CD4-positive, alpha-beta T cell (primary cell): Measurements from ENCODE around the gene SV2C. TPM values are rescaled to one million over a fixed set of nuclear protein-coding genes. Genes with fewer than 3 reads are reported as not detected.
"Not testable (repeated sequence)": the region's sequence is repeated elsewhere in the genome, so short reads cannot be mapped to it uniquely, and the experiment has no call there.

Experiments used
- ATAC-seq: fragments of 200-7000 bp; cut with Tn5 transposase; one replicate; pipeline ENCODE4 v1.10.0; 2022; ENCODE audit warnings: mild to moderate bottlenecking; ENCODE audit not compliant: poor library complexity
- CTCF ChIA-PET: fragments of 350-600 bp; sonication (Branson Sonifier 250); formaldehyde crosslinking; loops from one replicate; lab custom pipeline; 2021; ENCODE audit warnings: antibody characterized with exemption, inconsistent platforms; lab: Charles Lee
- POLR2A ChIA-PET: fragments of 350-600 bp; sonication (Branson Sonifier 250); formaldehyde crosslinking; loops from one replicate; lab custom pipeline; 2021; ENCODE audit warnings: antibody characterized with exemption, inconsistent platforms; lab: Charles Lee
- DNase-seq, 14 experiments: peaks; one replicate each; pipeline ENCODE4 v3.0.0-alpha.2; 2013 to 2020; ENCODE audit warnings: mixed read lengths in 2 of 14
- H3K27ac ChIP-seq, 2 donors: one replicate each; pipeline versions ENCODE4 v1.5.1 to v1.7.0; 2013; ENCODE audit warnings: low read length in 2 of 2, low read depth in 1 of 2, mild to moderate bottlenecking in 1 of 2
- H3K27me3 ChIP-seq, 2 experiments: 1 replicate in 1 of 2; 2 replicates in 1 of 2; pipeline versions ENCODE4 v1.6.1 to v1.7.0; 2013; ENCODE audit warnings: low read length in 2 of 2, control low read depth in 1 of 2, mild to moderate bottlenecking in 1 of 2, moderate library complexity in 1 of 2; ENCODE audit not compliant: insufficient read depth in 2 of 2, control insufficient read depth in 1 of 2
- H3K36me3 ChIP-seq: one replicate; pipeline ENCODE4 v1.6.1; 2013; ENCODE audit warnings: low read length, control low read depth; ENCODE audit not compliant: insufficient read depth
- H3K4me1 ChIP-seq: one replicate; pipeline ENCODE4 v1.6.1; 2013; ENCODE audit warnings: low read length, control low read depth; ENCODE audit not compliant: insufficient read depth
- H3K4me3 ChIP-seq: one replicate; pipeline ENCODE4 v1.5.1; 2013; ENCODE audit warnings: mild to moderate bottlenecking, low read length, moderate library complexity
- H3K9me3 ChIP-seq, 2 experiments: 1 replicate in 1 of 2; 2 replicates in 1 of 2; pipeline versions ENCODE4 v1.6.1 to v1.7.0; 2013; ENCODE audit warnings: low read length in 2 of 2, mild to moderate bottlenecking in 2 of 2, control low read depth in 1 of 2, moderate library complexity in 1 of 2; ENCODE audit not compliant: control insufficient read depth in 1 of 2, insufficient read depth in 1 of 2
- H3K27ac Mint-ChIP-seq: one replicate; pipeline ENCODE4 v1.8.0; 2020; ENCODE audit warnings: mixed read lengths
- H3K27me3 Mint-ChIP-seq: one replicate; pipeline ENCODE4 v1.8.0; 2021; ENCODE audit warnings: mixed read lengths
- H3K36me3 Mint-ChIP-seq: one replicate; pipeline ENCODE4 v1.8.0; 2021; ENCODE audit warnings: low read depth, mixed read lengths
- H3K4me1 Mint-ChIP-seq: one replicate; pipeline ENCODE4 v1.8.0; 2021; ENCODE audit warnings: low read depth, mixed read lengths
- H3K4me3 Mint-ChIP-seq: one replicate; pipeline ENCODE4 v1.8.0; 2020; ENCODE audit warnings: mild to moderate bottlenecking, mixed read lengths
- H3K9me3 Mint-ChIP-seq: one replicate; pipeline ENCODE4 v1.8.0; 2020; ENCODE audit warnings: mixed read lengths
- intact Hi-C, 2 experiments: fragments of 100-400 bp; cut with DNase I in 1 of 2; cut with micrococcal nuclease in 1 of 2; formaldehyde crosslinking; loops; one replicate each; pipeline versions ENCODE4 v1.15.1 to v1.9.0; 2023 to 2025; cut with DNase I, micrococcal nuclease
- total RNA-seq, 174 experiments: library from RNA in 2 of 174; stranded (reverse) in 2 of 174; gene quantifications; one replicate each; pipeline ENCODE4 v1.2.3 and lab custom pipeline; 2021 to 2026
- TF ChIP-seq, protein P1 (sequence below): fragments of 200-600 bp; IDR thresholded peaks from one replicate; pipeline ENCODE4 v1.8.0; 2022; ENCODE audit warnings: antibody characterized with exemption, mild to moderate bottlenecking

The SV2C gene
- total RNA-seq, 2 experiments from 2014 or later, result 0.03 to 0.08 TPM

- Mint-ChIP-seq H3K27ac (no peak overlapping the region), H3K4me1 (no peaks in the 10 kb centered on the region), H3K27me3 (no peaks in the 10 kb centered on the region), H3K4me3 (no peak overlapping the region), H3K36me3 (no peaks in the 10 kb centered on the region), H3K9me3 (no peaks in the 10 kb centered on the region)
- Histone ChIP-seq H3K27me3 (no peaks in the 10 kb centered on the region), H3K9me3 (no peaks in the 10 kb centered on the region), H3K4me3 (no peak overlapping the region), H3K4me1 (no peaks in the 10 kb centered on the region), H3K36me3 (no peaks in the 10 kb centered on the region), H3K27ac (no peak overlapping the region)
- POLR2A ChIA-PET, result interaction anchor here (1.5 kb wide), 1 partner anchor 71 kb away, joined by 4 read pairs; no protein-coding TSS in a partner anchor
- intact Hi-C loops, result no loop called here
- ATAC-seq (no peak), DNase-seq (no peak)
- CTCF ChIA-PET, result interaction anchor here (0.5 kb wide), 1 partner anchor 157 kb away, joined by 3 read pairs; no protein-coding TSS in a partner anchor
- TF ChIP-seq, protein P1, sequence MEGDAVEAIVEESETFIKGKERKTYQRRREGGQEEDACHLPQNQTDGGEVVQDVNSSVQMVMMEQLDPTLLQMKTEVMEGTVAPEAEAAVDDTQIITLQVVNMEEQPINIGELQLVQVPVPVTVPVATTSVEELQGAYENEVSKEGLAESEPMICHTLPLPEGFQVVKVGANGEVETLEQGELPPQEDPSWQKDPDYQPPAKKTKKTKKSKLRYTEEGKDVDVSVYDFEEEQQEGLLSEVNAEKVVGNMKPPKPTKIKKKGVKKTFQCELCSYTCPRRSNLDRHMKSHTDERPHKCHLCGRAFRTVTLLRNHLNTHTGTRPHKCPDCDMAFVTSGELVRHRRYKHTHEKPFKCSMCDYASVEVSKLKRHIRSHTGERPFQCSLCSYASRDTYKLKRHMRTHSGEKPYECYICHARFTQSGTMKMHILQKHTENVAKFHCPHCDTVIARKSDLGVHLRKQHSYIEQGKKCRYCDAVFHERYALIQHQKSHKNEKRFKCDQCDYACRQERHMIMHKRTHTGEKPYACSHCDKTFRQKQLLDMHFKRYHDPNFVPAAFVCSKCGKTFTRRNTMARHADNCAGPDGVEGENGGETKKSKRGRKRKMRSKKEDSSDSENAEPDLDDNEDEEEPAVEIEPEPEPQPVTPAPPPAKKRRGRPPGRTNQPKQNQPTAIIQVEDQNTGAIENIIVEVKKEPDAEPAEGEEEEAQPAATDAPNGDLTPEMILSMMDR, result no peak
Observed at GRCh38 chr5:76312783-76313182, 229.6 kb downstream of the SV2C start.

- no peak overlapping the region for H3K27ac ChIP-seq
- ATAC-seq (no peak), DNase-seq (no peak)
- Mint-ChIP-seq H3K9me3 (no peaks in the 10 kb centered on the region), H3K4me1 (no peaks in the 10 kb centered on the region), H3K27ac (no peak overlapping the region), H3K36me3 (no peaks in the 10 kb centered on the region), H3K4me3 (no peak overlapping the region), H3K27me3 (no peaks in the 10 kb centered on the region)
- POLR2A ChIA-PET, result no interaction called here
- H3K27me3 ChIP-seq, result no peaks in the 10 kb centered on the region
- CTCF ChIA-PET, result interaction anchor here (1.2 kb wide), 1 partner anchor 18 kb away, joined by 3 read pairs; no protein-coding TSS in a partner anchor
- TF ChIP-seq, protein P1, result no peak
- H3K36me3 ChIP-seq, result no peaks in the 10 kb centered on the region
- no peaks in the 10 kb centered on the region for H3K4me1 ChIP-seq
- H3K4me3 ChIP-seq, result no peak overlapping the region
- H3K9me3 ChIP-seq, result no peaks in the 10 kb centered on the region
- intact Hi-C loops, result no loop called here
Observed at GRCh38 chr5:76314643-76315042, 231.5 kb downstream of the SV2C start.

- ChIA-PET CTCF (no interaction called here), POLR2A (no interaction called here)
- Mint-ChIP-seq H3K27ac (no peak overlapping the region), H3K4me1 (peaks cover 5% of the 10 kb centered on the region), H3K36me3 (no peaks in the 10 kb centered on the region), H3K27me3 (no peaks in the 10 kb centered on the region), H3K9me3 (peaks cover 3% of the 10 kb centered on the region), H3K4me3 (no peak overlapping the region)
- Histone ChIP-seq H3K27ac (no peak overlapping the region), H3K36me3 (no peaks in the 10 kb centered on the region), H3K4me3 (no peak overlapping the region), H3K9me3 (no peaks in the 10 kb centered on the region), H3K4me1 (peaks cover 5% of the 10 kb centered on the region), H3K27me3 (no peaks in the 10 kb centered on the region)
- ATAC-seq, result no peak
- intact Hi-C loops, result no loop called here
- TF ChIP-seq, protein P1, result no peak
- no peak for DNase-seq
Observed at GRCh38 chr5:76319673-76320072, 236.5 kb downstream of the SV2C start.

DNA sequence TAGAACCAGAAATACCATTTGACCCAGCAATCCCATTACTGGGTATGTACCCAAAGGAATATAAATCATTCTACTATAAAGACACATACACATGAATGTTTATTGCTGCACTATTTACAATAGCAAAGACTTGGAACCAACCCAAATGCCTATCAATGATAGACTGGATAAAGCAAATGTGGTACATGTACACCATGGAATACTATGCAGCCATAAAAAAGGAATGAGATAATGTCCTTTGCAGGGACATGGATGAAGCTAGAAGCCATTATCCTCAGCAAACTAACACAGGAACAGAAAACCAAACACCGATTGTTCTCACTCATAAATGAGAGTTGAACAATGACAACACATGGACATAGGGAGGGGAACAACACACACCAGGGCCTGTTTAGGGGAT lies 240.3 kb downstream of the SV2C start:
- H3K9me3 ChIP-seq, H3K4me3 Mint-ChIP-seq, H3K36me3 Mint-ChIP-seq, H3K27me3 Mint-ChIP-seq, DNase-seq, ATAC-seq, H3K27ac Mint-ChIP-seq, intact Hi-C loops, H3K9me3 Mint-ChIP-seq, H3K27me3 ChIP-seq, H3K4me3 ChIP-seq, H3K27ac ChIP-seq, CTCF ChIA-PET, H3K36me3 ChIP-seq: not testable (repeated sequence)
- H3K4me1 Mint-ChIP-seq, result peaks cover 43% of the 10 kb centered on the region
- POLR2A ChIA-PET, result interaction anchor here (0.7 kb wide), 1 partner anchor 80 kb away, joined by 3 read pairs; no protein-coding TSS in a partner anchor
- H3K4me1 ChIP-seq, result peaks cover 42% of the 10 kb centered on the region
